Stimulated activated CD4-positive, alpha-beta T cell treated with anti-CD3 and anti-CD28 coated beads, Interleukin-2, amount 100 ng/mL, for 4 hours (primary cell): ENCODE measurements around the gene COL28A1.

Experiments
- DNase-seq: peaks from one replicate; pipeline ENCODE4 v3.0.0-alpha.2; 2020; ENCODE audit warnings: low read depth

The COL28A1 gene

GRCh38 chr7:7535691-7536090 is at the start of gene COL28A1:
TSS of gene COL28A1 (minus strand) at chr7:7535873. CDS start at chr7:7532875, 2,998 bp downstream.
- no peak for DNase-seq

GRCh38 chr7:7584653-7585052 is 49.0 kb upstream of the COL28A1 start:
- no peak for DNase-seq

GRCh38 chr7:7583731-7584130 is 48.1 kb upstream of the COL28A1 start:
- DNase-seq = no peak

GRCh38 chr7:7582596-7582995 is 46.9 kb upstream of the COL28A1 start:
- no peak for DNase-seq

GRCh38 chr7:7581531-7582179 is 46.0 kb upstream of the COL28A1 start:
- no peak for DNase-seq

- no peak for DNase-seq
These were observed 44.0 kb upstream of the COL28A1 start for GRCh38 chr7:7579638-7580037.

- no peak for DNase-seq
These were observed 42.2 kb upstream of the COL28A1 start for GRCh38 chr7:7577888-7578287.

GRCh38 chr7:7576344-7576743 is 40.7 kb upstream of the COL28A1 start:
- no peak for DNase-seq

- no peak for DNase-seq
These were observed 38.0 kb upstream of the COL28A1 start for GRCh38 chr7:7573701-7574100.

- no peak for DNase-seq
These were observed 34.9 kb upstream of the COL28A1 start for GRCh38 chr7:7570584-7570983.

GRCh38 chr7:7569615-7570014 is 33.9 kb upstream of the COL28A1 start:
- DNase-seq = no peak

- DNase-seq = no peak
These were observed 33.4 kb upstream of the COL28A1 start for GRCh38 chr7:7569081-7569527.

GRCh38 chr7:7568553-7568952 is 32.9 kb upstream of the COL28A1 start:
- DNase-seq = no peak

- DNase-seq = no peak
These were observed 32.3 kb upstream of the COL28A1 start for GRCh38 chr7:7567898-7568531.

GRCh38 chr7:7566651-7567611 is 31.3 kb upstream of the COL28A1 start, which contains the start of gene MIOS:
TSS of gene MIOS (plus strand) at chr7:7566884. CDS start at chr7:7572476, 5,592 bp downstream.
- peak; percentile 73 for DNase-seq

GRCh38 chr7:7565746-7566650 is 30.3 kb upstream of the COL28A1 start:
- DNase-seq = no peak

- no peak for DNase-seq
These were observed 29.5 kb upstream of the COL28A1 start for GRCh38 chr7:7565018-7565680.

- no peak for DNase-seq
These were observed 28.7 kb upstream of the COL28A1 start for GRCh38 chr7:7564323-7564780.

- DNase-seq = no peak
These were observed 28.1 kb upstream of the COL28A1 start for GRCh38 chr7:7563813-7564212.

GRCh38 chr7:7563269-7563668 is 27.6 kb upstream of the COL28A1 start:
- DNase-seq = no peak

- DNase-seq = no peak
These were observed 27.1 kb upstream of the COL28A1 start for GRCh38 chr7:7562736-7563135.
